ENCODE measurements around the gene HOXB5.
A peak's percentile ranks its signal among the peaks of the same experiment; 100 is the strongest.

The HOXB5 gene

GRCh38 chr17:48625495-48626244, 32.1 kb upstream of the HOXB5 start (continued):
- TF ChIP-seq ZNF558 (tag by site-specific recombination; IDR thresholded peaks at IDR 0.05), result no peak
- TF ChIP-seq ZBTB21 (tag by site-specific recombination; IDR thresholded peaks at IDR 0.05), result no peak
- no peak for TF ChIP-seq ZNF624 (tag by site-specific recombination; IDR thresholded peaks at IDR 0.05)
- no peak for TF ChIP-seq ZNF518A (tag by site-specific recombination; conservative IDR thresholded peaks at IDR 0.05; ENCODE audit: low read depth)
- peak; percentile 40; the same call in 1 of the 2 replicates for TF ChIP-seq ZNF391 (tag by site-specific recombination; IDR thresholded peaks at IDR 0.05; ENCODE audit: borderline replicate concordance, low read depth)
- TF ChIP-seq ZNF146 (tag by site-specific recombination; IDR thresholded peaks at IDR 0.05), result 0 out of 2 replicates have a peak, but pooled peaks have one; percentile 15
- TF ChIP-seq ZNF398 (tag by site-specific recombination; IDR thresholded peaks at IDR 0.05), result peak; percentile 41
- TF ChIP-seq ZSCAN30 (tag by site-specific recombination; IDR thresholded peaks at IDR 0.05), result no peak
- TF ChIP-seq PRDM1 (tag by site-specific recombination; IDR thresholded peaks at IDR 0.05), result peak; percentile 69
- TF ChIP-seq BCL6B (tag by site-specific recombination; IDR thresholded peaks at IDR 0.05), result no peak
- no peak for TF ChIP-seq ZBTB48 (tag by site-specific recombination; IDR thresholded peaks at IDR 0.05)
- no peak for TF ChIP-seq ZFP3 (tag by site-specific recombination; IDR thresholded peaks at IDR 0.05; ENCODE audit: low read depth)
- TF ChIP-seq GLIS1 (tag by site-specific recombination; IDR thresholded peaks at IDR 0.05), result no peak
- no peak for TF ChIP-seq ZNF26 (tag by site-specific recombination; IDR thresholded peaks at IDR 0.05)
- no peak for TF ChIP-seq PRDM2 (tag by site-specific recombination; IDR thresholded peaks at IDR 0.05; ENCODE audit: borderline replicate concordance)
- TF ChIP-seq TCF7L2 (IDR thresholded peaks at IDR 0.05; ENCODE audit: borderline replicate concordance, low read depth, low read length), result no peak
- TF ChIP-seq ZNF423 (tag by site-specific recombination; IDR thresholded peaks at IDR 0.05), result no peak
- TF ChIP-seq ZNF529 (tag by site-specific recombination; IDR thresholded peaks at IDR 0.05; ENCODE audit: insufficient replicate concordance), result no peak
- no peak for TF ChIP-seq ZNF175 (tag by site-specific recombination; IDR thresholded peaks at IDR 0.05)
- TF ChIP-seq ZNF449 (tag by site-specific recombination; IDR thresholded peaks at IDR 0.05), result peak; percentile 68; the same call in 1 of the 2 replicates
- no peak for TF ChIP-seq ZNF610 (tag by site-specific recombination; IDR thresholded peaks at IDR 0.05; ENCODE audit: borderline replicate concordance)
